Stimulated activated CD4-positive, alpha-beta T cell treated with anti-CD3 and anti-CD28 coated beads, Interleukin-4, amount 100 ng/mL, for 4 hours (primary cell): ENCODE results near the gene PVALEF.

Source experiments
- DNase-seq, 2 experiments: peaks; one replicate each; pipeline ENCODE4 v3.0.0-alpha.2; 2020

PVALEF gene

DNA sequence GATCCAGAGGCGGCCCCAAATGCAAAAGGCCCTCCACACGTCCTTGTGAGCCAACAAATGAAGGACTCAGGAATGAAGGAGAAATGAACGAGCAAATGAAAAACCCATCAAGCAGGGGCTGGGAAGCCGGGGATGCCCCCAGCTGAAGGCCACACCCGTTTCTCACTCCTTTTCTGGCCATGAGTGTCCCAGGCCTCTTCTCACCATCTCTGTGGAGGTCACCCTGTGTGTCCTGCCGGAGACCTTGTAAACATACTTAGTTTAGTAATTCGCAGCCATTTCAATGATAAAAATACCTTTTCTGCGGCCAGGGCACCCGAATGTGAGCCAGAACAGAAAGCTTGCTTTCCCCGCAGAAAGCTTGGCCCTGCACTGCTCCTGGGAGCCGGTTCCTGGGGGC lies 21.8 kb downstream of the PVALEF start:
- no peak for DNase-seq

- no peak for DNase-seq
Observed at GRCh38 chr17:81187586-81188490, 22.5 kb downstream of the PVALEF start.

DNA sequence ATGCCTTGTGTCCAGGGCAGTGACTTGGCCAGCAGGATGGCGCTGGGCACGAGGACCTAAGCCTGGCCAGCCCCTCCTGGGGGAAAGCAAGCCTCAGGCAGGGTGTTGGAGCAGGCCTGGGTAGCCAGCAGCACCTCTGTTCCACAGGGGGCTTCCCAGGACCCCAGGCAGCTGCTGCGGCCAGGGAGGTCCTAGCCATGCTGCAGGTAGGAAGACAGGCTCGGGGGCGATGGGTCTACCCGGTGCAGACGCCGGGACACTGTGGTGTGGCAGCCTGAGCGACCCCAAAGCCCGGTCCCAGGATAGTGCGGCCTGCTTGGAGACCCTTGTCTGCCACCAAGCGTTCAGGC lies 23.2 kb downstream of the PVALEF start:
- no peak for DNase-seq

GRCh38 chr17:81189016-81189415 lies 23.7 kb downstream of the PVALEF start:
- no peak for DNase-seq

DNA sequence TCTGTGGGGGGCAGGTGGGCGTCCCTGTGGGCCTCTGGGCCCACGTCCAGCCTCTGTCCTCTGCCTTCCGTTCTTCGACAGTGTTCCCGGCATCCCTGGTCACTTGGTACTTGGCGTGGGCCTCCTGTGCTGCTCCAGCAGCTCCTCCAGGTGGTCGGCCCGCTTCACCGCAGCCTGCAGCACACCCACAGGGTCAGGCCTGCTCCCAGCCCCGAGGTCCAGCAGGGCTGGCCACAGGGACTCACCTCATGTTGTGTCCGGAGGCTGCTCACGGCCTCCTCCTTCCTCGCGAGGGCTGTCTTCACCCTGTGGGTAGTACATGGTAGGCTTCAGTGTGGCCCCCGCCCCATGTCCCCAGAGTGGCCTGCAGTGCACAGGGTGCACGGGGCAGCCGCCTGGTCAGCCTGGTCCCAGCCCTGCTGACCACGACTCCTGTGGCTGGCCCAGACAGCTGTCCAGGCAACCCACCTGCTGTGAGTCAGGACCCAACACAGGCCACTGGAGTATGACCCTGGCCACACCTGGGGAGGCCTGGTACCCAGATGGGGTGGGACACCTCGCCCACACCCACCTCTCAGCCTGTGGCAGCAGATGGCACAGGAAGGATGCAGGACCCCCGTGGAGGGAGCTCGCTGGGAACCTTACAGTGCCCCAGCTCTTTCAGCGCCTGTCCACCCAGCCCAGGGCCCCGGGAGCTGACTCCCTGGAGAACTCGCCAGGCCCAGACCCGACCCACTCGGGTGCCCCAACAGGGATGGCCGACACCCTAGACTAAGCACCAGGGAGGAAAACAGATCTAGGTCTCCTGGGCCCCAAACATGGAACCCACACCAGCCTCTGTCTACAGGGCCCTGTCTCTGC lies 24.6 kb downstream of the PVALEF start:
- DNase-seq = no peak

- no peak for DNase-seq
Observed at GRCh38 chr17:81190591-81190990, 25.3 kb downstream of the PVALEF start.

DNA sequence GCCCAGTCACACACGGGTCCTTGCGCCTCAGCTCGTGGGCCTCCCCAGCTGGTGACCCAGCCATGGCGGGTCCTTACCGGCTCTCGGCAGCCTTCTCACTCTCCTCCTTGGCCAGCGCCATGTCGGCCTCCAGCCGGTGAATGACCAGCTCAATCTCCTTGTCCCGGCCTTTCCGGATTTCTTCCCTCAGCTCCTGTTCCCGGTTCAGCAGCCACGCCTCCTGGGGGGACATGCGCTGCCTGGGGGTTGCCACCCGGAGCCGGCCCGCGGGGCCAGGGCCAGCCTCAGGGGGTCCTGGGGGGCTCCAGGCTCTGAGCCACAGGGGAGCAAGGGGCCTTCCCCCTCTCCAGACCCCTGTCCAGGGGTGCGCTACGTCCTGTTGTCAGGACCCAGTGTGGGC lies 25.8 kb downstream of the PVALEF start:
- DNase-seq = no peak

GRCh38 chr17:81191646-81192045 lies 26.3 kb downstream of the PVALEF start:
- DNase-seq = no peak

- no peak for DNase-seq
Observed at GRCh38 chr17:81192386-81193050, 27.2 kb downstream of the PVALEF start.

- DNase-seq = no peak
Observed at GRCh38 chr17:81193051-81193410, 27.7 kb downstream of the PVALEF start.

DNA sequence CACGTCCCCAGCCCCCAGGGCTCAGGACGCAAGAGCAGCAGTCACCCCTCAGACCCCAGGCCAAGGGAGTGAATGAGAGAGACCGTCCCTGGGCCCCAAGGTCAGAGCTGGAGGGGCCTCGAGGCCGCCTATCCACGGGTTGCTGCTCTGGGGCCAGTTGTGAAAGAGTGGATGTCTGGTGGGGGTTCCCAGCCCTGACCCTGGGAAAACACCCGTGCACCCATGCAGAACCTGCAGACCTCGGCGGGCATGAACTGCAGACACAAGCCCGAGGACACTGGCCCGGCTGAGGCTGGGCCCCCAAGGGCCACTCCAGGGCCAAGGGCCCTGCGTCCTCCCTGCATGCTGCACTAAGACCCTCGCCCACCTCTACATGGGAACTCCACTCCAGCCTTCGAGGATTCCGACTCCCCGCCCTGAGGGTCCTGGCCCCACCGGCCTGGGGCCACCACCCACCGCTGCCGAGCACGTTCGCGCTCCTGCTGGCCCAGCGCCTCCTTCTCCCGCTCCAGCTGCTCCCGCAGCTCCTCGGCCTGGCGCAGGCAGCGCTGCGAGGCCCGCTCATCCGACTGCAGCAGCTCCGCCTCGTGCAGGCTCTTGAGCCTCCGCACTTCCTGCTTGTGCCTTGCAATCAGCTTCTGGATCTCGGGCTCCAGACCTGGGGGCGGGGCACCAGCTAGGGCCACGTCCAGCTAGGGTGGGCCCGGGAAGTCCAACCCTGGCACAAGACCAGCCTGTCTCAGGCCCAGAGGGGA lies 28.3 kb downstream of the PVALEF start:
- DNase-seq = no peak

- DNase-seq = no peak
Observed at GRCh38 chr17:81194225-81194760, 29.0 kb downstream of the PVALEF start.

GRCh38 chr17:81194941-81195901 lies 29.9 kb downstream of the PVALEF start:
- DNase-seq = no peak

DNA sequence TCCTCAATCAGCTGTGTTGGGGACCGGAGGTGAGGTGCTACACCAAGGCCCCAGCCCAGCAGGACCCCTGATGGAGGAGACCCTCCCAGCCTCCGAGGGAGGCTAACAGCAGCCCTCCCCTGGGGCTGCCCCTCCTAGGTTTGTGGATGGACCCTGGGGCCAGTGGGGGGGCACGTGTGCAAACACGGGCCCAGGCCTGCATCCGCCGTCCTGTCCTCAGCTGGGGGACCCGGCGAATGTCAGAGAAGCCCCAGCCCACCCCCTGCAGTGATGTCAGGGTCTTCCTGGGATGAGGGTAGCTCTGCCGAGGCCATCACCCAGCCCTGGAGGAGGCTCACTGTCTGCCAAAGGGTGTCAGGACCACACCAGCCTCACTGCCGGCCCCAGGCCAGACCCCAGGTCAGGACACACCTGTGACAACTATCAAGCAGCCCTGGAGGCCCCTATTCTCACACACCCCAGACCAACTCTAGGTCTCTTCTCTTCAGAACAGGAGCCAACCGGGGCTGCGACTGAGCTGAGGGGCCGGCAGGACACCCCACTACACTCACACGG lies 30.7 kb downstream of the PVALEF start:
- no peak for DNase-seq

GRCh38 chr17:81196505-81197408 lies 31.4 kb downstream of the PVALEF start:
- no peak for DNase-seq

DNA sequence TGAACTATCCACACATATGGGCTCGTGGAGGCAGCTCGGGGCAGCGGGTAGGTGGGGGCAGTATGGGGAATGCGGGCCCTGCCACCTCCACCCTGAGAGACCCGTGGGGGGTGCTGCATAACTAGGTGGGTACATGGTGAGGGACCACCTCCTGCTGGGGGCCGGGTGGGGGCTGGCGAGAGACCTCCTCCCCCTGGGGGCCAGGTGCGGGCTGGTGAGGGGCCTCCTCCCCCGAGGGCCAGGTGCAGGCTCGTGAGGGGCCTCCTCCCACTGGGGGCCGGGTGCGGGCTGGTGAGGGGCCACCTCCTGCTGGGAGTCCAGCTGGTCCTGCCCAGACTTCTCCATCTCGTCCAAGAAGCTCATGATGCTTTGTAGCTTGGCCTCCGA lies 32.1 kb downstream of the PVALEF start:
- no peak for DNase-seq

GRCh38 chr17:81197831-81198490 lies 32.7 kb downstream of the PVALEF start:
- DNase-seq = no peak

DNA sequence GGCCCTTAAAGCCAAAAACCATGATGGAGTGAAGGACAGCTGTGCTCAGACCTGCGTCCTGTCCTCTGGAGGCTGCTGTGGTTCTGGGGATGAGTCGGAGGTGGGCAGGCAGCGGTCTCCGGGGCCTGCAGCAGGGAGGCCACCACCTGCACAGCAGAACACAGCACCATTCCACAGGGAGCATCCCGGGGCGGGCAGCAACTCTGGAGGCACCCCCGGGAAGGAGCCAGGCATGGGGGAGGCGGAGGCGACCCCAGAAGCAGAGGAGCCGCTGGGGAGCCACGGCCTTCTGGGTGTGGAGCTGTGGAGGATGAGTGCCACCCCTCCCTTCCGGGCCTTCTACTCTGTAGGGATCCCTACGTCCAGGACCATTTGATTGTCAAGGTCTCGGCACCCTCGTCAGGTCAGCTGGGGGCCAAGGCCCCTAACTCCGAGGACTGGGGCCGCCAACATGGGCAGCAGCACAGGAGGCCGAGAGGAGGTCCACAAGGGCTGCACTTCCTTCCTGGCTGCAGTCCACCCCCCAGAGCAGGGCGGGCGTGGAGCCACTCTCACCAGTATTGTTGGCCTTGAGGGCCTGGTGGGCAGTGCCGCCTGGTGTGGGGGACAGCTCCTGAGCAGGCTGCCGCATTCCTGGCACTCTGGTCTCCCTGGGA lies 33.6 kb downstream of the PVALEF start:
- no peak for DNase-seq

- no peak for DNase-seq
Observed at GRCh38 chr17:81199482-81199830, 34.1 kb downstream of the PVALEF start.
